Natural killer cell (primary cell): Measurements from ENCODE around the gene OR2C1. TPM values are rescaled to one million over a fixed set of nuclear protein-coding genes. Genes with fewer than 3 reads are reported as not detected.

ENCODE experiments used
- ATAC-seq, 3 donors: fragments of 150-1000 bp in 2 of 3; fragments of 200-7000 bp in 1 of 3; cut with Tn5 transposase; 1 replicate in 1 of 3; 2 replicates in 2 of 3; pipeline ENCODE4 v1.10.0; 2021; ENCODE audit warnings: mild to moderate bottlenecking in 2 of 3, moderate library complexity in 2 of 3
- DNase-seq, 2 donors: peaks; one replicate each; pipeline versions ENCODE4 v3.0.0 to v3.0.0-alpha.2; 2013 to 2021; ENCODE audit warnings: mixed read lengths in 1 of 2
- H3K27ac ChIP-seq: one replicate; pipeline ENCODE4 v1.5.1; 2013; ENCODE audit warnings: mild to moderate bottlenecking, low read length
- H3K27me3 ChIP-seq: one replicate; pipeline ENCODE4 v1.6.1; 2013; ENCODE audit warnings: low read length; ENCODE audit not compliant: control insufficient read depth, insufficient read depth
- H3K36me3 ChIP-seq: one replicate; pipeline ENCODE4 v1.6.1; 2013; ENCODE audit warnings: low read length; ENCODE audit not compliant: control insufficient read depth, insufficient read depth
- H3K4me1 ChIP-seq: one replicate; pipeline ENCODE4 v1.6.1; 2013; ENCODE audit warnings: low read length; ENCODE audit not compliant: control insufficient read depth, insufficient read depth
- H3K4me3 ChIP-seq: one replicate; pipeline ENCODE4 v1.5.1; 2013; ENCODE audit warnings: low read length
- H3K9me3 ChIP-seq: one replicate; pipeline ENCODE4 v1.6.1; 2013; ENCODE audit warnings: low read length; ENCODE audit not compliant: control insufficient read depth, insufficient read depth
- H3K27ac Mint-ChIP-seq, 2 donors: one replicate each; pipeline ENCODE4 v1.8.0; 2022; ENCODE audit warnings: mild to moderate bottlenecking in 2 of 2, mixed read lengths in 2 of 2, moderate library complexity in 1 of 2
- H3K27me3 Mint-ChIP-seq, 2 donors: one replicate each; pipeline ENCODE4 v1.8.0; 2022; ENCODE audit warnings: low read depth in 2 of 2, mixed read lengths in 2 of 2
- H3K36me3 Mint-ChIP-seq: one replicate; pipeline ENCODE4 v1.8.0; 2022; ENCODE audit warnings: mixed read lengths
- H3K4me1 Mint-ChIP-seq, 2 donors: one replicate each; pipeline ENCODE4 v1.8.0; 2022; ENCODE audit warnings: mixed read lengths in 2 of 2
- H3K4me3 Mint-ChIP-seq: one replicate; pipeline ENCODE4 v1.8.0; 2022; ENCODE audit warnings: mild to moderate bottlenecking, moderate library complexity, mixed read lengths
- H3K9me3 Mint-ChIP-seq, 2 donors: one replicate each; pipeline ENCODE4 v1.8.0; 2022; ENCODE audit warnings: mixed read lengths in 2 of 2
- CTCF ChIP-seq: fragments of 200-600 bp; IDR thresholded peaks from one replicate; pipeline ENCODE4 v1.8.0; 2022; ENCODE audit warnings: antibody characterized with exemption
- WGBS: methylation state at CpG from one replicate; pipeline ENCODE4 v1.1.7; 2013; ENCODE audit warnings: missing lambda C conversion rate; ENCODE audit not compliant: insufficient coverage; 5-methylcytosine and 5-hydroxymethylcytosine counted together
- intact Hi-C: fragments of 100-400 bp; cut with micrococcal nuclease; formaldehyde crosslinking; loops from one replicate; pipeline ENCODE4 v1.14.2; 2022
- total RNA-seq, 4 donors: library from RNA; stranded (reverse); fragments of 120-200 nt in 1 of 4; gene quantifications; one replicate each; pipeline versions ENCODE4 v1.2.3 to v1.2.4, GENCODE V29; 2013 to 2022

The OR2C1 gene
- total RNA-seq, result not detected
- 0.88 TPM for total RNA-seq (2013)

GRCh38 chr16:3355589-3355988 is at the start of gene OR2C1:
Gene OR2C1 (plus strand): TSS chr16:3355889. CDS start chr16:3355941, 52 bp downstream.
- Histone ChIP-seq H3K27ac (no peak within 1 kb of the TSS), H3K27me3 (peaks cover 7% of the 10 kb centered on the region), H3K36me3 (no peaks in the 10 kb centered on the region), H3K4me3 (no peak within 1 kb of the TSS), H3K9me3 (no peaks in the 10 kb centered on the region), H3K4me1 (no peaks in the 10 kb centered on the region)
- H3K4me1 Mint-ChIP-seq, result peaks cover 0 to 3% of the 10 kb centered on the region in 2 donors
- H3K36me3 Mint-ChIP-seq, result peaks cover 14% of the 10 kb centered on the region
- 80% methylated on average over 3 of the region's 3 CpGs for WGBS
- H3K27ac Mint-ChIP-seq, result no peak within 1 kb of the TSS
- ATAC-seq, result no peak
- peaks cover 8 to 37% of the 10 kb centered on the region in 2 donors for H3K27me3 Mint-ChIP-seq
- no peak for DNase-seq
- no peak within 1 kb of the TSS for H3K4me3 Mint-ChIP-seq
- intact Hi-C loops, result no loop called here
- H3K9me3 Mint-ChIP-seq, result peaks cover 3 to 6% of the 10 kb centered on the region in 2 donors
- no peak for TF ChIP-seq CTCF

GRCh38 chr16:3306078-3306477 is 49.6 kb upstream of the OR2C1 start:
- H3K27me3 Mint-ChIP-seq, result no peaks in the 10 kb centered on the region
- peak overlapping the region; percentile 76 for H3K4me3 Mint-ChIP-seq
- DNase-seq, result no peak
- H3K4me1 ChIP-seq, result peaks cover 20% of the 10 kb centered on the region
- peak overlapping the region; percentile 89 for H3K27ac ChIP-seq
- peaks cover 7 to 16% of the 10 kb centered on the region in 2 donors for H3K9me3 Mint-ChIP-seq
- no peak for TF ChIP-seq CTCF
- H3K9me3 ChIP-seq, result peaks cover 40% of the 10 kb centered on the region
- H3K36me3 Mint-ChIP-seq, result peaks cover 21% of the 10 kb centered on the region
- peak overlapping the region; percentile 81 to 84 for H3K27ac Mint-ChIP-seq
- WGBS, result 56% methylated on average over 10 of the region's 11 CpGs
- peaks cover 11% of the 10 kb centered on the region for H3K36me3 ChIP-seq
- peak overlapping the region; percentile 74 for H3K4me3 ChIP-seq
- intact Hi-C loops, result loop anchor here (10.0 kb wide), 1 partner anchor 59 kb away; no protein-coding TSS in a partner anchor
- no peaks in the 10 kb centered on the region for H3K27me3 ChIP-seq
- peaks cover 11 to 21% of the 10 kb centered on the region in 2 donors for H3K4me1 Mint-ChIP-seq
- ATAC-seq, result no peak

GRCh38 chr16:3311496-3311895 is 44.2 kb upstream of the OR2C1 start:
- Mint-ChIP-seq H3K4me1 (peaks cover 7 to 11% of the 10 kb centered on the region in 2 donors), H3K4me3 (no peak overlapping the region), H3K9me3 (peaks cover 17 to 25% of the 10 kb centered on the region in 2 donors), H3K27me3 (no peaks in the 10 kb centered on the region), H3K27ac (no peak overlapping the region), H3K36me3 (peaks cover 65% of the 10 kb centered on the region)
- no peak for TF ChIP-seq CTCF
- intact Hi-C loops, result no loop called here
- Histone ChIP-seq H3K27me3 (no peaks in the 10 kb centered on the region), H3K4me1 (peaks cover 7% of the 10 kb centered on the region), H3K27ac (no peak overlapping the region), H3K9me3 (peaks cover 74% of the 10 kb centered on the region), H3K36me3 (peaks cover 26% of the 10 kb centered on the region), H3K4me3 (no peak overlapping the region)
- WGBS, result 99% methylated on average over 3 of the region's 4 CpGs
- ATAC-seq (no peak), DNase-seq (no peak)

- Histone ChIP-seq H3K36me3 (peaks cover 31% of the 10 kb centered on the region), H3K27ac (no peak overlapping the region), H3K4me3 (no peak overlapping the region), H3K9me3 (peaks cover 86% of the 10 kb centered on the region), H3K4me1 (no peaks in the 10 kb centered on the region), H3K27me3 (no peaks in the 10 kb centered on the region)
- no peak for TF ChIP-seq CTCF
- 96% methylated on average over 3 of the region's 3 CpGs for WGBS
- Mint-ChIP-seq H3K27ac (no peak overlapping the region), H3K9me3 (peaks cover 23 to 34% of the 10 kb centered on the region in 2 donors), H3K4me3 (no peak overlapping the region), H3K36me3 (peaks cover 80% of the 10 kb centered on the region), H3K27me3 (no peaks in the 10 kb centered on the region), H3K4me1 (peaks cover 5 to 7% of the 10 kb centered on the region in 2 donors)
- intact Hi-C loops, result no loop called here
- ATAC-seq (no peak), DNase-seq (peak in 1 of 2 donors; percentile 9)
Observed at GRCh38 chr16:3317315-3317999, 38.2 kb upstream of the OR2C1 start.
